Gastrocnemius medialis (tissue), 4 donors: ENCODE data around the gene GABBR2. TPM values are rescaled to one million over a fixed set of nuclear protein-coding genes. Genes with fewer than 3 reads are reported as not detected.

Experiments used
- ATAC-seq, 2 donors: fragments of 150-250 bp; one replicate each; pipeline ENCODE4 v1.9.1; 2016
- DNase-seq, 2 donors: peaks; one replicate each; pipeline ENCODE4 v3.0.0-alpha.2; 2019
- H3K27ac ChIP-seq, 4 donors: fragments of 200-600 bp; sonication (generic); 1 replicate in 1 of 4; 2 replicates in 3 of 4; pipeline ENCODE4 v1.5.1; 2016 to 2018; ENCODE audit warnings: mild to moderate bottlenecking in 2 of 4, moderate library complexity in 1 of 4
- H3K27me3 ChIP-seq, 3 donors: fragments of 200-600 bp; sonication (generic) in 2 of 3; 1 replicate in 1 of 3; 2 replicates in 2 of 3; pipeline versions ENCODE4 v1.5.1 to v1.6.0; 2016 to 2019; ENCODE audit warnings: mild to moderate bottlenecking in 1 of 3, moderate library complexity in 1 of 3
- H3K36me3 ChIP-seq, 2 donors: fragments of 200-600 bp; sonication (generic) in 1 of 2; one replicate each; pipeline ENCODE4 v1.5.1; 2017 to 2018
- H3K4me1 ChIP-seq, 2 donors: fragments of 200-600 bp; sonication (generic) in 1 of 2; one replicate each; pipeline ENCODE4 v1.5.1; 2016 to 2017; ENCODE audit warnings: mild to moderate bottlenecking in 2 of 2
- H3K4me3 ChIP-seq, 4 donors: fragments of 200-600 bp; sonication (generic) in 3 of 4; 1 replicate in 1 of 4; 2 replicates in 3 of 4; pipeline ENCODE4 v1.5.1; 2016 to 2019; ENCODE audit warnings: mild to moderate bottlenecking in 2 of 4
- H3K9me3 ChIP-seq, 3 donors: fragments of 200-600 bp; sonication (generic) in 2 of 3; 1 replicate in 1 of 3; 2 replicates in 2 of 3; pipeline ENCODE4 v1.5.1; 2016 to 2019
- CTCF ChIP-seq, 5 experiments: fragments of 450-650 bp in 3 of 5; fragments of 200-600 bp in 2 of 5; sonication (generic) in 2 of 5; IDR thresholded peaks in 4 of 5; conservative IDR thresholded peaks in 1 of 5; 1 replicate in 4 of 5; 2 replicates in 1 of 5; pipeline ENCODE4 v1.5.1; 2016 to 2019; ENCODE audit warnings: antibody characterized with exemption in 5 of 5, mild to moderate bottlenecking in 3 of 5, moderate library complexity in 3 of 5
- POLR2A ChIP-seq, 2 donors: fragments of 450-650 bp; IDR thresholded peaks; one replicate each; pipeline ENCODE4 v1.6.1; 2017; ENCODE audit warnings: antibody characterized with exemption in 2 of 2, mild to moderate bottlenecking in 2 of 2, moderate library complexity in 2 of 2
- in situ Hi-C, 4 donors: fragments of 200-750 bp; cut with MboI; loops; one replicate each; pipeline versions ENCODE4 v1.15.0 to v1.8.0; 2017; ENCODE audit warnings: low sequenced_read_pairs in 4 of 4
- intact Hi-C: fragments of 100-400 bp; cut with DNase I; formaldehyde crosslinking; loops from one replicate; pipeline ENCODE4 v1.15.1; 2023; ENCODE audit warnings: low total_unique reads
- total RNA-seq, 4 donors: library from RNA; depleted of rRNA; stranded (reverse); fragments of >200 nt; gene quantifications; one replicate each; pipeline versions ENCODE4 v1.1.0 to v1.2.3, GENCODE V29; 2016

GABBR2 gene
- total RNA-seq, 4 donors from 2014 or later, result 0.46 to 0.80 TPM; not detected in 2

GRCh38 chr9:98654247-98654646 is 54.5 kb downstream of the GABBR2 start:
- Histone ChIP-seq H3K27me3 (no peaks in the 10 kb centered on the region), H3K9me3 (no peaks in the 10 kb centered on the region), H3K4me1 (no peaks in the 10 kb centered on the region), H3K27ac (no peak overlapping the region), H3K4me3 (no peak overlapping the region), H3K36me3 (no peaks in the 10 kb centered on the region)
- no peak for DNase-seq
- ATAC-seq, result no peak
- in situ Hi-C loops (no loop called here), intact Hi-C loops (loop anchor here (10.0 kb wide), 1 partner anchor 79 kb away; no protein-coding TSS in a partner anchor)
- TF ChIP-seq POLR2A (IDR thresholded peaks at IDR 0.05), result no peak
- no peak for TF ChIP-seq CTCF (IDR thresholded peaks at IDR 0.05 in 4 of 5, conservative IDR thresholded peaks at IDR 0.05 in 1 of 5)

GRCh38 chr9:98652741-98653140 is 56.0 kb downstream of the GABBR2 start:
- intact Hi-C loops (loop anchor here (10.0 kb wide), 1 partner anchor 78 kb away; no protein-coding TSS in a partner anchor), in situ Hi-C loops (no loop called here)
- no peak for TF ChIP-seq POLR2A (IDR thresholded peaks at IDR 0.05)
- TF ChIP-seq CTCF (IDR thresholded peaks at IDR 0.05 in 4 of 5, conservative IDR thresholded peaks at IDR 0.05 in 1 of 5), result no peak
- no peak for DNase-seq
- Histone ChIP-seq H3K27me3 (no peaks in the 10 kb centered on the region), H3K27ac (no peak overlapping the region), H3K9me3 (no peaks in the 10 kb centered on the region), H3K4me1 (no peaks in the 10 kb centered on the region), H3K4me3 (no peak overlapping the region), H3K36me3 (no peaks in the 10 kb centered on the region)
- ATAC-seq, result no peak

GRCh38 chr9:98652302-98652701 is 56.4 kb downstream of the GABBR2 start:
- TF ChIP-seq POLR2A (IDR thresholded peaks at IDR 0.05), result no peak
- no peak for TF ChIP-seq CTCF (IDR thresholded peaks at IDR 0.05 in 4 of 5, conservative IDR thresholded peaks at IDR 0.05 in 1 of 5)
- no peak for ATAC-seq
- in situ Hi-C loops, result no loop called here

GRCh38 chr9:98647236-98647635 is 61.5 kb downstream of the GABBR2 start:
- Histone ChIP-seq H3K4me1 (no peaks in the 10 kb centered on the region), H3K9me3 (no peaks in the 10 kb centered on the region), H3K4me3 (no peak overlapping the region), H3K36me3 (no peaks in the 10 kb centered on the region), H3K27ac (no peak overlapping the region), H3K27me3 (no peaks in the 10 kb centered on the region)
- intact Hi-C loops, result no loop called here
- ATAC-seq (no peak), DNase-seq (no peak)
- TF ChIP-seq CTCF (IDR thresholded peaks at IDR 0.05 in 4 of 5, conservative IDR thresholded peaks at IDR 0.05 in 1 of 5) (no peak), POLR2A (IDR thresholded peaks at IDR 0.05) (no peak)
- in situ Hi-C loops, result no loop called here

More at GRCh38 chr9:98652302-98652701, 56.4 kb downstream of the GABBR2 start:
- no peaks in the 10 kb centered on the region for H3K4me1 ChIP-seq
- no peaks in the 10 kb centered on the region for H3K27me3 ChIP-seq
- no peaks in the 10 kb centered on the region for H3K9me3 ChIP-seq
- H3K27ac ChIP-seq, result no peak overlapping the region
- H3K4me3 ChIP-seq, result no peak overlapping the region
- no peaks in the 10 kb centered on the region for H3K36me3 ChIP-seq
- intact Hi-C loops, result loop anchor here (10.0 kb wide), 1 partner anchor 78 kb away; no protein-coding TSS in a partner anchor
- no peak for DNase-seq

GRCh38 chr9:98644011-98644410 is 64.7 kb downstream of the GABBR2 start:
- ATAC-seq, result no peak
- in situ Hi-C loops, result no loop called here

More at GRCh38 chr9:98644011-98644410, 64.7 kb downstream of the GABBR2 start:
- Histone ChIP-seq H3K4me3 (no peak overlapping the region), H3K36me3 (no peaks in the 10 kb centered on the region), H3K27me3 (no peaks in the 10 kb centered on the region), H3K9me3 (no peaks in the 10 kb centered on the region), H3K27ac (no peak overlapping the region), H3K4me1 (no peaks in the 10 kb centered on the region)
- TF ChIP-seq POLR2A (IDR thresholded peaks at IDR 0.05) (no peak), CTCF (IDR thresholded peaks at IDR 0.05 in 4 of 5, conservative IDR thresholded peaks at IDR 0.05 in 1 of 5) (no peak)
- intact Hi-C loops, result no loop called here
- no peak for DNase-seq
